Endothelial cell (in vitro differentiated cells): Measurements from ENCODE around the gene TNS4. TPM values are rescaled to one million over a fixed set of nuclear protein-coding genes. Genes with fewer than 3 reads are reported as not detected.

Source experiments
- DNase-seq: peaks from one replicate; pipeline ENCODE4 v3.0.0; 2021; ENCODE audit warnings: low spot score
- H3K27ac Mint-ChIP-seq: one replicate; pipeline ENCODE4 v1.8.0; 2021; ENCODE audit warnings: mixed read lengths, inconsistent platforms; ENCODE audit not compliant: unreplicated experiment
- H3K27me3 Mint-ChIP-seq: one replicate; pipeline ENCODE4 v1.8.0; 2021; ENCODE audit warnings: mild to moderate bottlenecking, moderate library complexity, mixed read lengths, inconsistent platforms; ENCODE audit not compliant: unreplicated experiment
- H3K36me3 Mint-ChIP-seq: one replicate; pipeline ENCODE4 v1.8.0; 2021; ENCODE audit warnings: mild to moderate bottlenecking, low read depth, mixed read lengths, inconsistent platforms; ENCODE audit not compliant: unreplicated experiment
- H3K4me1 Mint-ChIP-seq: one replicate; pipeline ENCODE4 v1.8.0; 2021; ENCODE audit warnings: mild to moderate bottlenecking, mixed read lengths, inconsistent platforms; ENCODE audit not compliant: unreplicated experiment
- H3K4me3 Mint-ChIP-seq: one replicate; pipeline ENCODE4 v1.8.0; 2021; ENCODE audit warnings: mild to moderate bottlenecking, mixed read lengths, inconsistent platforms; ENCODE audit not compliant: unreplicated experiment
- H3K9me3 Mint-ChIP-seq: one replicate; pipeline ENCODE4 v1.8.0; 2021; ENCODE audit warnings: mixed read lengths, inconsistent platforms; ENCODE audit not compliant: unreplicated experiment
- CTCF ChIP-seq: fragments of 200-600 bp; sonication (generic); IDR thresholded peaks from one replicate; pipeline ENCODE4 v1.5.0; 2021; ENCODE audit warnings: antibody characterized with exemption; ENCODE audit not compliant: unreplicated experiment
- total RNA-seq: library from RNA; stranded (reverse); fragmentation: NEBNext Ultra II Directional; extraction: Animal tissue kit (Norgen Biotek cat#: 25700); gene quantifications from one replicate; pipeline ENCODE4 v1.2.1, GENCODE V29; 2021; ENCODE audit not compliant: unreplicated experiment

Gene TNS4
- total RNA-seq, 1 donor from 2014 or later = 0.08 TPM

DNA sequence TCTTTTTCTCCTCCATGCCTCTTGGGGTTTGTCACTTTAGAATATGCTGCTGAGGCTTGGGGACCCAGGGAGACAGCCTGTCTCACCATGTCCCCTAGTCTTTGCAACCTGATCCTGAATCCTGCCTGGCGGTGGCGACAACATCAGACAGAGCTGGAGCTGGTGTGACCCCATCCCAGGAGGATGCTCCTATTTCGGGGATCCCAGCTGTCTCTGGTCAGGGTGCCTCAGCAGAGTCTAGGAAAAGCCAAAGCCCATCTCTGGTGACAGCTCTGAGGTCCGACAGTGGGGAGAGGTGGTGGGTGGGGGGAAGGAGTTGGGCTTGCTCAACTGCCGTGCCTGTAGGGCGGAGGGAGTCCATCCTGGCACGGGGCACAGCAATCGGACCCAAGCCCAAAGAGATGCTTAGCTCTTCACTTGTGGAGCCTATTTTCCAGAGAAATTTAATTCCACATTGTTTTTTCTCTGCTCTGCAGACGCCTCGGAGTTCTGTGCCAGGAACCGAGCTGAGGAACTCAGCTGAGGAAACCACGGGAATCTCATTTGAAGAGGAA, 10.3 kb upstream of the TNS4 start:
- no peak for TF ChIP-seq CTCF
- no peaks in the 10 kb centered on the region for H3K36me3 Mint-ChIP-seq
- no peak overlapping the region for H3K27ac Mint-ChIP-seq
- no peaks in the 10 kb centered on the region for H3K9me3 Mint-ChIP-seq
- no peak for DNase-seq
- H3K27me3 Mint-ChIP-seq = peaks cover 6% of the 10 kb centered on the region
- H3K4me1 Mint-ChIP-seq = peaks cover 9% of the 10 kb centered on the region
- H3K4me3 Mint-ChIP-seq = no peak overlapping the region

GRCh38 chr17:40511136-40511535, 9.7 kb upstream of the TNS4 start:
- Mint-ChIP-seq H3K9me3 (no peaks in the 10 kb centered on the region), H3K4me1 (peaks cover 3% of the 10 kb centered on the region), H3K36me3 (no peaks in the 10 kb centered on the region), H3K27ac (no peak overlapping the region), H3K4me3 (no peak overlapping the region), H3K27me3 (peaks cover 6% of the 10 kb centered on the region)
- no peak for TF ChIP-seq CTCF
- no peak for DNase-seq

DNA sequence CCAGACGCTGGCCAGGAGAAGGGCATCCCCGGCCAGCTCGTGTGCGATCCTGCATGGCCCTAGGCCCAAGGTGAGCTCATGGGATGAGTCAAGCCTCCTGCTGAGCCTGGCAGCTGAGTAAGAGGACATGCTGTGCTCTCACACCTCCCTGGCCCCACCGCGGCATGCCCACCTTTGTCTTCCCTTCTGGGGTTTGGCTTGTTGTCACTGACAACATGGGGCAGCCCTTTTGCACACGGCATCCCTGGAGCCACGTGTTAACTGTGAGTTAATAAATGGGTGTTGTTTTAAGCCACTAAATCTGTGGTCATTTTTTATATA, 8.9 kb upstream of the TNS4 start:
- Mint-ChIP-seq H3K36me3 (no peaks in the 10 kb centered on the region), H3K9me3 (no peaks in the 10 kb centered on the region), H3K27me3 (peaks cover 6% of the 10 kb centered on the region), H3K4me3 (no peak overlapping the region), H3K27ac (no peak overlapping the region), H3K4me1 (peaks cover under 1% of the 10 kb centered on the region)
- DNase-seq = no peak
- no peak for TF ChIP-seq CTCF

GRCh38 chr17:40509626-40510327, 8.4 kb upstream of the TNS4 start:
- Mint-ChIP-seq H3K27ac (no peak overlapping the region), H3K4me1 (no peaks in the 10 kb centered on the region), H3K9me3 (no peaks in the 10 kb centered on the region), H3K4me3 (no peak overlapping the region), H3K27me3 (peaks cover 6% of the 10 kb centered on the region), H3K36me3 (no peaks in the 10 kb centered on the region)
- no peak for DNase-seq
- no peak for TF ChIP-seq CTCF

DNA sequence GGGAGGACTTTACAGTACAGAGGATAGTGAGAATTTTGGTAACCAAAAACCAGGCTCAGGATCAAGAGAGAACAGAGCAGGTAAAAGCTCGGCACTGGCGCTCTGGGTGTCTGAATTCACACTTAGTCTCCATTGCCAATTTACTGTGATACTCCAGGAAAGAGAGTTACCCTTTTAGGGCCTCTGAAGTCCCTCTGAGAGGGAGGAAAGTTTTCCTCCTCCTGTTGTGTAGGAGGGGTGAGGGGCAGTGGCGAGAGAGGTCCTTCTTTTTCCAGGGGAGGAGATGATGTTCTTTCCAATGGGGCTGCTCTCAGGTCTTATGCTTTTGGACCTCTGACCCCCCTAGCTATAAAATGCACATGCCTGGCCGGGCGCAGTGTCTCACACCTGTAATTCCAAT, 5.4 kb upstream of the TNS4 start:
- no peaks in the 10 kb centered on the region for H3K4me1 Mint-ChIP-seq
- no peaks in the 10 kb centered on the region for H3K9me3 Mint-ChIP-seq
- no peak overlapping the region for H3K27ac Mint-ChIP-seq
- DNase-seq = no peak
- H3K27me3 Mint-ChIP-seq = peaks cover 7% of the 10 kb centered on the region
- H3K36me3 Mint-ChIP-seq = no peaks in the 10 kb centered on the region
- TF ChIP-seq CTCF = no peak
- H3K4me3 Mint-ChIP-seq = no peak overlapping the region
